Measurements from ENCODE around the gene INS.
"Not testable (repeated sequence)": the region's sequence is repeated elsewhere in the genome, so short reads cannot be mapped to it uniquely, and the experiment has no call there.

The INS gene

GRCh38 chr11:2129699-2130366 is 31.2 kb downstream of the INS start:
- no peak for DNase-seq

- no peak for DNase-seq
Measured at GRCh38 chr11:2129308-2129698, 31.7 kb downstream of the INS start.

GRCh38 chr11:2128511-2129307 is 32.3 kb downstream of the INS start:
- no peak for DNase-seq

- DNase-seq, result no peak
Measured at GRCh38 chr11:2128130-2128510, 32.9 kb downstream of the INS start.

DNA sequence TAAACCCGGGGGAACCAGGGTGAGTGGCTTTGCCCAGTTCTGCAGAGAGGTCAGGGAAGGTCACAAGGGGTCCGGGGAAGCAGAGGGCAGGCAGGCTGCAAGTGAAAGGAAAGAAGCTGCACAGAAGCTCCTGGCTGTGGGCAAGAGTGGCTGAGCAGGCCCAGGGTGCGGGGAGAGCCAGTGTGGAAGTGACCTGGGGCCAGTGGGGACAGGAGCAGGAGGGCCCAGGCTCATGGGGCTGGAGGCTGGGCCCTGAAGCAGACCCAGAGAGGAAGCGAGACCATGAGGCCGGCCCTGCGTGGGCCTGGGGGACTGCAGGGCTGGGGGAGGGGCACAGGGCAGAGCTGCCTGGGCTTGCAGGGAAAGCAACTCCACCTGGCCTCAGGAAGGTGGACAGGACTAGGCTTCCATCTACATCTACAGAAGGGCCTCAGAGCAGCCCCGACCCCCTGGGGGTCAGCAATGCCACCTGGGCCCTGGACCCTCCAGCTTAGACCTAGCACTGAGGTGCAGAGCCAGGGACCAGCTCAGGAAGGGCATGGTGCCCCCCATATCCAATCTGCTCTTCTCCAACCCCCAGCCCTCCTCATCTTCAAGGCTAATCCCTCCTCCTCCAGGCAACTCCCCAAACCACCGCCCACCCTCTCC is 33.4 kb downstream of the INS start:
- DNase-seq, result no peak

DNA sequence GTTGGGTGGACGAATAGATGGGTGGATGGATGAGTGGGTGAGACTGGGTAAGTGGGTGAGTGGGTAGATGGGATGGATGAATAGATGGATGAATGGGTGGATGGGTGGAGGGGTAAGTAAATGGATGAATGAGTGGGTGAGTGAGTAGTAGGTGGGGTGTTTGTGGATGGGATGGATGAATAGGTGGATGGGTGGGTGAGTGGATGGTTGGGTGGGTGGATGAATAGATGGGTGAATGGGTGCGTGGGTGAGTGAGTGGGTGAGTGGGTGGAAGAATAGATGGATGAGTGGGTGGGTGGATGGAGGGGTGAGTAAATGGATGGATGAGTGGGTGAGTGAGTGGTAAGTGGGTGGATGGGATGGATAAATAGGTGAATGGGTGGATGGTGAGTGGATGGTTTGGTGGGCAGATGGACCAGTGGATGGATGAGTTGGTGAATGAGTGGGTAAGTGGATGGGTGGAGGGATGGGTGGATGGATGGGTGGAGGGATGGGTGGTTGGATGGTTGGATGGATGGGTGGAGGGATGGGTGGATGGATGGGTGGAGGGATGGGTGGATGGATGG is 34.4 kb downstream of the INS start:
- DNase-seq, result no peak

- DNase-seq, result not testable (repeated sequence)
Measured at GRCh38 chr11:2124736-2125484, 36.1 kb downstream of the INS start.

DNA sequence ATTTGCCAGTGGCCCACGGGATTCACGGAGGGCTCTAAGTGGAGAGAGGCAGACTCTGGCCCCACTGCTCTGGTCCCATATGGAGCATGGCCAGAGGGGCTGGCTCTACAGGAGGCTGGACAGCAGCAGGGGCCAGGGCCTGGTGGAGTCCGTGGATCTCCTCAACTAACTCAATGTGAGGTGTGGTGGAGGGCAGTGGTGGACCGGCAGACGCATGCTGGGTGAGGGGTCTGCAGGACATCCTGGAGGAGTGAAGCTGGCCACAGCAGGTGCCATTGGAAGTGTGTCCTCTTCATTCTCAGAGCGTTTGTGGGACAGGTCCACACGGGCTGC is 37.4 kb downstream of the INS start:
- no peak for DNase-seq

DNA sequence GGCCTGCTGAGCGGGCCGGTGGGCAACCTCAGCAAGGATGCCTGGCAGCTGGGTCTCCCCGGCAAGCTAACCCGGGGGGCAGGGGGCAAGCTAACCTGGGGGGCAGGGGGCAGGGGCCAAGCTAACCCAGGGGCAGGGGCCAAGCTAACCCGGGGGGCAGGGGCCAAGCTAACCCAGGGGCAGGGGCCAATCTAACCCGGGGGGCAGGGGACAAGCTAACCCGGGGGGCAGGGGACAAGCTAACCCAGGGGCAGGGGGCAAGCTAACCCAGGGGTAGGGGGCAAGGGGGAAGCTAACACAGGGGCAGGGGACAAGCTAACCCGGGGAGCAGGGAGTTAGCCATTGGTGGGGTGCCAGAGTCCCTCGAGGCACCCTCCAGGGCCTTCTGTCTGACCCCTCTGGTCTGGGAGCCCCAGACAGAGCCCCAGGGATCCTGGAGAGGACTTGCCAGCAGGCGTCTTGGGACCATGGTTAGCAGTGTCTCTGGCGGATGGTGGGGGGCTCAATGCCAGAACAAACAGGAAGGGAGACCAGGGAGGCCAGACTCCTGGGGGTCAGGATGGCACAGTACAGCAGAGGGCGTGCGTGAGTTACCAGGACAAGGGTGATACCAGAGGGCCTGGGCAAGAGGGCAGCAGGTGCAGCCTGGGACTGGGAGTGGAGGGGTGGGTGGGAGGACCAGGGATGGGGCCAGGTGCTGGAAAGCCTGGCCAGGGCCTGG is 37.9 kb downstream of the INS start:
- no peak for DNase-seq

DNA sequence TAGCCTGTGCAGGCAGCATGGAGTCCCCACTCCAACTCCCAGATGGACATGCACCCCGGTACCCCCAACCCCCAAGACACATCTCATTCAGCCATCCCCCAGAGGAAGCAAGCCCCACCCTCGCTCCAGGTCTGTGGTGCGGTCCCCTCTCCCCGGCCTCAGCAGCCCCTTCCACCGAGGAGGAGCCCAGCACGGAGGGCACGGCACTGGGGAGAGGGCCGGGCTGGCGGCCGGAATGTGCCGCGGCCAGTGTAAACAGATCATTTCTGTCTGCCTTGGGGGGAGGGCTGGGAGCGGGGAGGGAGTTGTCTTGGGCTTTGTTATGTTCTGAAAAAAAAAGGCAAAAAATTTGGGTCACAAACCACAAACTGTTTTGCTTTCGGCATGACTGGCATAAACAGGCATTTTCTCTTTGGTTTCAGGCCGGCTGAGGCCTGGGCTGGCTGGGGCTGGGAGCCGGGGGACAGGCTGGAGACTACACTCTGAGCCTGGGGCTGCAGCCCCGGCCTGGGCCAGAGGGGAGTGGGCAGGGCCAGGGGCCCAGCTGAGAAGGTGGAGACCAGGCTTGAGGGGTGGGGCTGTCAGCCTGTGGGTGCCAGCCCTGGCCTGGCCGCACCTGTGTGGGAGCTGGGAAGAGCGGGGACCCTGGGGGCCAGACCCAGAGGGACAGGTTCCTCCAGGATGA is 38.6 kb downstream of the INS start:
- no peak for DNase-seq

- DNase-seq, result no peak
Measured at GRCh38 chr11:2121227-2122130, 39.5 kb downstream of the INS start.

GRCh38 chr11:2120359-2121100 is 40.5 kb downstream of the INS start:
- DNase-seq, result no peak

DNA sequence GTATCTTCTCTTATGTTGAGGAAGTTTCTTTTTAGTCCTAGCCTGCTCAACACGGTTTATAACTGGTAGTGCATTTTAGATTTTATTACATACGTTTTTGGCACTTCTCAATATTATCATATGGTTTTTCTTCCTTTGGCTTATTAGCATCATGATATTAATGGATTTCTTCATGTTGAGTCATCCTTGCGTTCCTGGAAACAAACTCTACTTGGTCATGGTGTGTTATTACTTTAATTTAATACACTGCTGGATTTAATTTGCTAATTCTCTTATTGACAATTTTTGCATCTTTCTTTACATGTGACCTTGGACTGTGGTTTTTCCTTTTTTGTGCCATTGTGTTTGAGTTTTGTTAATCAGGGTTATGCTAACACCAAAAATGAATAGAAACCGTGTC is 42.3 kb downstream of the INS start:
- DNase-seq, result no peak

GRCh38 chr11:2116680-2117079 is 44.3 kb downstream of the INS start:
- DNase-seq, result no peak

DNA sequence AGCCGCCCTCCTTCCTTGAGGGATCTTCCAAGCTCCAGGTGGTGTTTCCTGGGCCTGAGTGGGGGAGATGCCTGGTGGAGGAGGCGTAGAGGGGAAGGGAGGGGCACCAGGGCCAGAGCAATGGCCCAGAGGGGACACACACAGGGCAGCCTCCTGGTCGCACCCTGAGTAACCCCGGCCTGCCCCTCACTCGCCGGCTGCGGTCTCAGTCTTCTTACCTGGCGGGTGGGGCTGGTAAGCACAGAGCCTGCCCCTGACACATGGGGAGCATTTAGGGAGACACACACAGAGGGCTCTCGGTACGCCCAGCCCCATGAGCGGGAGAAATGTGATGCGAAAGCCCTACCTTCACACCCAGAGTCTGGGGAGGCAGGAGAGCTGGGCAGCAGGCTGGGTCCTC is 45.7 kb downstream of the INS start:
- no peak for DNase-seq

- no peak for DNase-seq
Measured at GRCh38 chr11:2114430-2115241, 46.4 kb downstream of the INS start.

GRCh38 chr11:2113776-2114175 is 47.2 kb downstream of the INS start:
- DNase-seq, result no peak

- no peak for DNase-seq
Measured at GRCh38 chr11:2110521-2110920, 50.5 kb downstream of the INS start.

Data from NCI-H510A (cell line).